ENCODE data around the gene GPM6B.

GPM6B gene

GRCh38 chrX:13816643-13817627, at the start of gene GPM6B:
TSS of gene GPM6B (minus strand) at chrX:13817093. CDS start at chrX:13816904, 189 bp downstream.
- DNase-seq: no peak

- DNase-seq: no peak
Measured at GRCh38 chrX:13864264-13864663, 47.4 kb upstream of the GPM6B start.

GRCh38 chrX:13863324-13863723, 46.4 kb upstream of the GPM6B start:
- DNase-seq: no peak

- DNase-seq: no peak
Measured at GRCh38 chrX:13859724-13860123, 42.8 kb upstream of the GPM6B start.

GRCh38 chrX:13857804-13858203, 40.9 kb upstream of the GPM6B start:
- no peak for DNase-seq

GRCh38 chrX:13855689-13856450, 39.0 kb upstream of the GPM6B start:
- no peak for DNase-seq

GRCh38 chrX:13854003-13854402, 37.1 kb upstream of the GPM6B start:
- DNase-seq: no peak

- no peak for DNase-seq
Measured at GRCh38 chrX:13852001-13852695, 35.3 kb upstream of the GPM6B start.

GRCh38 chrX:13845721-13846378, 29.0 kb upstream of the GPM6B start:
- no peak for DNase-seq

- no peak for DNase-seq
Measured at GRCh38 chrX:13843150-13843721, 26.3 kb upstream of the GPM6B start.

- DNase-seq: no peak
Measured at GRCh38 chrX:13840121-13840520, 23.2 kb upstream of the GPM6B start.

GRCh38 chrX:13837290-13837745, 20.4 kb upstream of the GPM6B start:
- no peak for DNase-seq

- DNase-seq: no peak
Measured at GRCh38 chrX:13836575-13836974, 19.7 kb upstream of the GPM6B start.

GRCh38 chrX:13835825-13836224, 18.9 kb upstream of the GPM6B start:
- DNase-seq: no peak

GRCh38 chrX:13834355-13834754, 17.5 kb upstream of the GPM6B start:
- DNase-seq: no peak

GRCh38 chrX:13829983-13830382, 13.1 kb upstream of the GPM6B start:
- DNase-seq: no peak

- DNase-seq: no peak
Measured at GRCh38 chrX:13828392-13828791, 11.5 kb upstream of the GPM6B start.

GRCh38 chrX:13827298-13828090, 10.6 kb upstream of the GPM6B start:
- no peak for DNase-seq

GRCh38 chrX:13826770-13827169, 9.9 kb upstream of the GPM6B start:
- no peak for DNase-seq

- no peak for DNase-seq
Measured at GRCh38 chrX:13825178-13825762, 8.4 kb upstream of the GPM6B start.

- DNase-seq: no peak
Measured at GRCh38 chrX:13824746-13825145, 7.9 kb upstream of the GPM6B start.

Measured in stimulated activated naive CD4-positive, alpha-beta T cell (primary cell).